ENCODE results near the gene MLIP.

DNA sequence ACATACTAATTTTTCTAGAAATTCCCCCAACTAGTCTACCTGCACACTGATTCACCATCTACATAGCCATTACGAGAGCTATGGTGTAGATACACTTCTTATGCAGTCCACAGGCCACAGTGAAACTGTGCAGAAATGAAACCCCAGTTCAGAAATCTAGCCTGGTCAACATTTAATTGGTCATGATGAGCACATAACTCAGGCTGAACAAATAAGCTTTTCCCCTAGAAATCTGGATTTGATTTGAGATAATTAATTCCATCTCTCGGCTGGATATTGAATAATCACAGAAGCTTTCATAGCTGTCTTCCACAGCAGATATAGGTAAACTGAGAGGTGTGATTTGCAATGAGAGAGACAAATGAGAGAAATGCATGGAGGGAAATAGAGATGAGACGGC lies 174.4 kb downstream of the MLIP start:
- TF ChIP-seq, protein P1, sequence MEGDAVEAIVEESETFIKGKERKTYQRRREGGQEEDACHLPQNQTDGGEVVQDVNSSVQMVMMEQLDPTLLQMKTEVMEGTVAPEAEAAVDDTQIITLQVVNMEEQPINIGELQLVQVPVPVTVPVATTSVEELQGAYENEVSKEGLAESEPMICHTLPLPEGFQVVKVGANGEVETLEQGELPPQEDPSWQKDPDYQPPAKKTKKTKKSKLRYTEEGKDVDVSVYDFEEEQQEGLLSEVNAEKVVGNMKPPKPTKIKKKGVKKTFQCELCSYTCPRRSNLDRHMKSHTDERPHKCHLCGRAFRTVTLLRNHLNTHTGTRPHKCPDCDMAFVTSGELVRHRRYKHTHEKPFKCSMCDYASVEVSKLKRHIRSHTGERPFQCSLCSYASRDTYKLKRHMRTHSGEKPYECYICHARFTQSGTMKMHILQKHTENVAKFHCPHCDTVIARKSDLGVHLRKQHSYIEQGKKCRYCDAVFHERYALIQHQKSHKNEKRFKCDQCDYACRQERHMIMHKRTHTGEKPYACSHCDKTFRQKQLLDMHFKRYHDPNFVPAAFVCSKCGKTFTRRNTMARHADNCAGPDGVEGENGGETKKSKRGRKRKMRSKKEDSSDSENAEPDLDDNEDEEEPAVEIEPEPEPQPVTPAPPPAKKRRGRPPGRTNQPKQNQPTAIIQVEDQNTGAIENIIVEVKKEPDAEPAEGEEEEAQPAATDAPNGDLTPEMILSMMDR (IDR thresholded peaks at IDR 0.05): no peak
- no peak for TF ChIP-seq POLR2A (IDR thresholded peaks at IDR 0.05)

Data from body of pancreas (tissue), 4 donors.